Measurements from ENCODE around the gene KLHL26.

The KLHL26 gene

GRCh38 chr19:18666317-18666716 is 29.5 kb downstream of the KLHL26 start:
- Histone ChIP-seq H3K4me3 (ENCODE audit: low read depth in 1 of 2, low read length in 2 of 2) (no peak overlapping the region), H3K27me3 (ENCODE audit: control insufficient read depth in 1 of 2, insufficient read depth in 2 of 2, low read length in 2 of 2) (no peaks in the 10 kb centered on the region), H3K9ac (ENCODE audit: low read depth in 1 of 2, low read length in 2 of 2) (no peak overlapping the region), H3K4me1 (ENCODE audit: control insufficient read depth in 1 of 2, insufficient read depth in 2 of 2, low read length in 2 of 2) (no peaks in the 10 kb centered on the region), H3K9me3 (ENCODE audit: control insufficient read depth in 1 of 2, low read length in 2 of 2) (no peaks in the 10 kb centered on the region), H3K27ac (ENCODE audit: low read depth, low read length) (no peak overlapping the region), H3K36me3 (ENCODE audit: control insufficient read depth in 1 of 2, insufficient read depth in 2 of 2, low read length in 2 of 2) (peaks cover 5 to 33% of the 10 kb centered on the region in 2 donors)

GRCh38 chr19:18666784-18667183 is 30.0 kb downstream of the KLHL26 start:
- H3K36me3 ChIP-seq (ENCODE audit: control insufficient read depth in 1 of 2, insufficient read depth in 2 of 2, low read length in 2 of 2) = peaks cover 5 to 33% of the 10 kb centered on the region in 2 donors
- H3K4me1 ChIP-seq (ENCODE audit: control insufficient read depth in 1 of 2, insufficient read depth in 2 of 2, low read length in 2 of 2) = no peaks in the 10 kb centered on the region
- H3K9me3 ChIP-seq (ENCODE audit: control insufficient read depth in 1 of 2, low read length in 2 of 2) = no peaks in the 10 kb centered on the region
- no peak overlapping the region for H3K9ac ChIP-seq (ENCODE audit: low read depth in 1 of 2, low read length in 2 of 2)
- no peak overlapping the region for H3K27ac ChIP-seq (ENCODE audit: low read depth, low read length)
- no peak overlapping the region for H3K4me3 ChIP-seq (ENCODE audit: low read depth in 1 of 2, low read length in 2 of 2)
- H3K27me3 ChIP-seq (ENCODE audit: control insufficient read depth in 1 of 2, insufficient read depth in 2 of 2, low read length in 2 of 2) = no peaks in the 10 kb centered on the region

- Histone ChIP-seq H3K27ac (ENCODE audit: low read depth, low read length) (no peak overlapping the region), H3K4me1 (ENCODE audit: control insufficient read depth in 1 of 2, insufficient read depth in 2 of 2, low read length in 2 of 2) (no peaks in the 10 kb centered on the region), H3K9ac (ENCODE audit: low read depth in 1 of 2, low read length in 2 of 2) (no peak overlapping the region), H3K9me3 (ENCODE audit: control insufficient read depth in 1 of 2, low read length in 2 of 2) (no peaks in the 10 kb centered on the region), H3K4me3 (ENCODE audit: low read depth in 1 of 2, low read length in 2 of 2) (no peak overlapping the region), H3K27me3 (ENCODE audit: control insufficient read depth in 1 of 2, insufficient read depth in 2 of 2, low read length in 2 of 2) (no peaks in the 10 kb centered on the region), H3K36me3 (ENCODE audit: control insufficient read depth in 1 of 2, insufficient read depth in 2 of 2, low read length in 2 of 2) (peaks cover 5 to 33% of the 10 kb centered on the region in 2 donors)
Observed at GRCh38 chr19:18667531-18668251, 30.9 kb downstream of the KLHL26 start.

- Histone ChIP-seq H3K36me3 (ENCODE audit: control insufficient read depth in 1 of 2, insufficient read depth in 2 of 2, low read length in 2 of 2) (peaks cover 5 to 33% of the 10 kb centered on the region in 2 donors), H3K27ac (ENCODE audit: low read depth, low read length) (no peak overlapping the region), H3K9me3 (ENCODE audit: control insufficient read depth in 1 of 2, low read length in 2 of 2) (no peaks in the 10 kb centered on the region), H3K4me1 (ENCODE audit: control insufficient read depth in 1 of 2, insufficient read depth in 2 of 2, low read length in 2 of 2) (no peaks in the 10 kb centered on the region), H3K9ac (ENCODE audit: low read depth in 1 of 2, low read length in 2 of 2) (no peak overlapping the region), H3K4me3 (ENCODE audit: low read depth in 1 of 2, low read length in 2 of 2) (no peak overlapping the region), H3K27me3 (ENCODE audit: control insufficient read depth in 1 of 2, insufficient read depth in 2 of 2, low read length in 2 of 2) (no peaks in the 10 kb centered on the region)
Observed at GRCh38 chr19:18668252-18668631, 31.4 kb downstream of the KLHL26 start.

GRCh38 chr19:18668744-18669523 is 32.1 kb downstream of the KLHL26 start:
- Histone ChIP-seq H3K9ac (ENCODE audit: low read depth in 1 of 2, low read length in 2 of 2) (no peak overlapping the region), H3K27ac (ENCODE audit: low read depth, low read length) (no peak overlapping the region), H3K9me3 (ENCODE audit: control insufficient read depth in 1 of 2, low read length in 2 of 2) (no peaks in the 10 kb centered on the region), H3K4me3 (ENCODE audit: low read depth in 1 of 2, low read length in 2 of 2) (no peak overlapping the region), H3K27me3 (ENCODE audit: control insufficient read depth in 1 of 2, insufficient read depth in 2 of 2, low read length in 2 of 2) (no peaks in the 10 kb centered on the region), H3K36me3 (ENCODE audit: control insufficient read depth in 1 of 2, insufficient read depth in 2 of 2, low read length in 2 of 2) (peaks cover 5 to 33% of the 10 kb centered on the region in 2 donors), H3K4me1 (ENCODE audit: control insufficient read depth in 1 of 2, insufficient read depth in 2 of 2, low read length in 2 of 2) (no peaks in the 10 kb centered on the region)

GRCh38 chr19:18669524-18669817 is 32.6 kb downstream of the KLHL26 start:
- H3K9ac ChIP-seq (ENCODE audit: low read depth in 1 of 2, low read length in 2 of 2) = no peak overlapping the region
- peaks cover 5 to 33% of the 10 kb centered on the region in 2 donors for H3K36me3 ChIP-seq (ENCODE audit: control insufficient read depth in 1 of 2, insufficient read depth in 2 of 2, low read length in 2 of 2)
- no peaks in the 10 kb centered on the region for H3K9me3 ChIP-seq (ENCODE audit: control insufficient read depth in 1 of 2, low read length in 2 of 2)
- H3K27ac ChIP-seq (ENCODE audit: low read depth, low read length) = no peak overlapping the region
- no peaks in the 10 kb centered on the region for H3K27me3 ChIP-seq (ENCODE audit: control insufficient read depth in 1 of 2, insufficient read depth in 2 of 2, low read length in 2 of 2)
- H3K4me3 ChIP-seq (ENCODE audit: low read depth in 1 of 2, low read length in 2 of 2) = no peak overlapping the region
- no peaks in the 10 kb centered on the region for H3K4me1 ChIP-seq (ENCODE audit: control insufficient read depth in 1 of 2, insufficient read depth in 2 of 2, low read length in 2 of 2)

GRCh38 chr19:18669883-18670282 is 33.1 kb downstream of the KLHL26 start:
- no peak overlapping the region for H3K9ac ChIP-seq (ENCODE audit: low read depth in 1 of 2, low read length in 2 of 2)
- H3K4me3 ChIP-seq (ENCODE audit: low read depth in 1 of 2, low read length in 2 of 2) = no peak overlapping the region
- H3K27ac ChIP-seq (ENCODE audit: low read depth, low read length) = no peak overlapping the region
- H3K9me3 ChIP-seq (ENCODE audit: control insufficient read depth in 1 of 2, low read length in 2 of 2) = no peaks in the 10 kb centered on the region
- no peaks in the 10 kb centered on the region for H3K4me1 ChIP-seq (ENCODE audit: control insufficient read depth in 1 of 2, insufficient read depth in 2 of 2, low read length in 2 of 2)
- H3K27me3 ChIP-seq (ENCODE audit: control insufficient read depth in 1 of 2, insufficient read depth in 2 of 2, low read length in 2 of 2) = no peaks in the 10 kb centered on the region
- H3K36me3 ChIP-seq (ENCODE audit: control insufficient read depth in 1 of 2, insufficient read depth in 2 of 2, low read length in 2 of 2) = peaks cover 5 to 33% of the 10 kb centered on the region in 2 donors

GRCh38 chr19:18670312-18670711 is 33.5 kb downstream of the KLHL26 start:
- no peaks in the 10 kb centered on the region for H3K27me3 ChIP-seq (ENCODE audit: control insufficient read depth in 1 of 2, insufficient read depth in 2 of 2, low read length in 2 of 2)
- no peak overlapping the region for H3K27ac ChIP-seq (ENCODE audit: low read depth, low read length)
- peaks cover 5 to 31% of the 10 kb centered on the region in 2 donors for H3K36me3 ChIP-seq (ENCODE audit: control insufficient read depth in 1 of 2, insufficient read depth in 2 of 2, low read length in 2 of 2)
- no peaks in the 10 kb centered on the region for H3K9me3 ChIP-seq (ENCODE audit: control insufficient read depth in 1 of 2, low read length in 2 of 2)
- H3K9ac ChIP-seq (ENCODE audit: low read depth in 1 of 2, low read length in 2 of 2) = no peak overlapping the region
- no peaks in the 10 kb centered on the region for H3K4me1 ChIP-seq (ENCODE audit: control insufficient read depth in 1 of 2, insufficient read depth in 2 of 2, low read length in 2 of 2)
- no peak overlapping the region for H3K4me3 ChIP-seq (ENCODE audit: low read depth in 1 of 2, low read length in 2 of 2)

GRCh38 chr19:18671303-18672043 is 34.6 kb downstream of the KLHL26 start:
- Histone ChIP-seq H3K4me3 (ENCODE audit: low read depth in 1 of 2, low read length in 2 of 2) (no peak overlapping the region), H3K27me3 (ENCODE audit: control insufficient read depth in 1 of 2, insufficient read depth in 2 of 2, low read length in 2 of 2) (no peaks in the 10 kb centered on the region), H3K36me3 (ENCODE audit: control insufficient read depth in 1 of 2, insufficient read depth in 2 of 2, low read length in 2 of 2) (peaks cover 5 to 25% of the 10 kb centered on the region in 2 donors), H3K27ac (ENCODE audit: low read depth, low read length) (no peak overlapping the region), H3K9me3 (ENCODE audit: control insufficient read depth in 1 of 2, low read length in 2 of 2) (no peaks in the 10 kb centered on the region), H3K9ac (ENCODE audit: low read depth in 1 of 2, low read length in 2 of 2) (no peak overlapping the region), H3K4me1 (ENCODE audit: control insufficient read depth in 1 of 2, insufficient read depth in 2 of 2, low read length in 2 of 2) (no peaks in the 10 kb centered on the region)

- H3K4me3 ChIP-seq (ENCODE audit: low read depth in 1 of 2, low read length in 2 of 2) = no peak overlapping the region
- no peaks in the 10 kb centered on the region for H3K27me3 ChIP-seq (ENCODE audit: control insufficient read depth in 1 of 2, insufficient read depth in 2 of 2, low read length in 2 of 2)
- H3K4me1 ChIP-seq (ENCODE audit: control insufficient read depth in 1 of 2, insufficient read depth in 2 of 2, low read length in 2 of 2) = no peaks in the 10 kb centered on the region
- H3K36me3 ChIP-seq (ENCODE audit: control insufficient read depth in 1 of 2, insufficient read depth in 2 of 2, low read length in 2 of 2) = peaks cover 5 to 25% of the 10 kb centered on the region in 2 donors
- H3K9ac ChIP-seq (ENCODE audit: low read depth in 1 of 2, low read length in 2 of 2) = no peak overlapping the region
- H3K27ac ChIP-seq (ENCODE audit: low read depth, low read length) = no peak overlapping the region
- no peaks in the 10 kb centered on the region for H3K9me3 ChIP-seq (ENCODE audit: control insufficient read depth in 1 of 2, low read length in 2 of 2)
Observed at GRCh38 chr19:18672044-18672451, 35.2 kb downstream of the KLHL26 start.
